ENCODE results near the gene ZGLP1.

ZGLP1 gene

GRCh38 chr19:10279737-10280442, 29.7 kb downstream of the ZGLP1 start:
- DNase-seq (ENCODE audit: low read depth in 1 of 2, low spot score in 1 of 2): no peak

- DNase-seq (ENCODE audit: low read depth in 1 of 2, low spot score in 1 of 2): no peak
Observed at GRCh38 chr19:10278935-10279334, 30.7 kb downstream of the ZGLP1 start.

- no peak for DNase-seq (ENCODE audit: low read depth in 1 of 2, low spot score in 1 of 2)
Observed at GRCh38 chr19:10277795-10278589, 31.6 kb downstream of the ZGLP1 start.

GRCh38 chr19:10274589-10274988, 35.0 kb downstream of the ZGLP1 start:
- no peak for DNase-seq (ENCODE audit: low read depth in 1 of 2, low spot score in 1 of 2)

GRCh38 chr19:10271543-10272086, 38.0 kb downstream of the ZGLP1 start:
- DNase-seq (ENCODE audit: low read depth in 1 of 2, low spot score in 1 of 2): no peak

GRCh38 chr19:10270616-10271394, 38.8 kb downstream of the ZGLP1 start, which contains the start of gene ICAM1:
ICAM1 (plus strand) TSS chr19:10271120; CDS start chr19:10271160, 40 bp downstream.
- peak in 1 of 2 donors; percentile 53 for DNase-seq (ENCODE audit: low read depth in 1 of 2, low spot score in 1 of 2)

- peak in 1 of 2 donors; percentile 20 for DNase-seq (ENCODE audit: low read depth in 1 of 2, low spot score in 1 of 2)
Observed at GRCh38 chr19:10270180-10270615, 39.4 kb downstream of the ZGLP1 start.

GRCh38 chr19:10269333-10270179, 40.1 kb downstream of the ZGLP1 start:
- peak; percentile 75 to 85 for DNase-seq (ENCODE audit: low read depth in 1 of 2, low spot score in 1 of 2)

GRCh38 chr19:10268071-10268470, 41.5 kb downstream of the ZGLP1 start:
- DNase-seq (ENCODE audit: low read depth in 1 of 2, low spot score in 1 of 2): no peak

- no peak for DNase-seq (ENCODE audit: low read depth in 1 of 2, low spot score in 1 of 2)
Observed at GRCh38 chr19:10266706-10267105, 42.9 kb downstream of the ZGLP1 start.

GRCh38 chr19:10262771-10263170, 46.8 kb downstream of the ZGLP1 start:
- DNase-seq (ENCODE audit: low read depth in 1 of 2, low spot score in 1 of 2): no peak

GRCh38 chr19:10260141-10260584, 49.5 kb downstream of the ZGLP1 start:
- peak in 1 of 2 donors; percentile 39 for DNase-seq (ENCODE audit: low read depth in 1 of 2, low spot score in 1 of 2)

GRCh38 chr19:10259162-10259905, 50.3 kb downstream of the ZGLP1 start:
- DNase-seq (ENCODE audit: low read depth in 1 of 2, low spot score in 1 of 2): peak; percentile 62 to 80

GRCh38 chr19:10258080-10258710, 51.4 kb downstream of the ZGLP1 start:
- DNase-seq (ENCODE audit: low read depth in 1 of 2, low spot score in 1 of 2): no peak

GRCh38 chr19:10256970-10257615, 52.5 kb downstream of the ZGLP1 start:
- DNase-seq (ENCODE audit: low read depth in 1 of 2, low spot score in 1 of 2): no peak

GRCh38 chr19:10256551-10256950, 53.1 kb downstream of the ZGLP1 start:
- DNase-seq (ENCODE audit: low read depth in 1 of 2, low spot score in 1 of 2): no peak

GRCh38 chr19:10255358-10255757, 54.3 kb downstream of the ZGLP1 start:
- DNase-seq (ENCODE audit: low read depth in 1 of 2, low spot score in 1 of 2): no peak
